HUES48 (cell line): ENCODE results near the gene PPP6R2.
"Not testable (repeated sequence)": the region's sequence is repeated elsewhere in the genome, so short reads cannot be mapped to it uniquely, and the experiment has no call there.

Experiments
- H3K27ac ChIP-seq: one replicate; pipeline ENCODE4 v1.7.0; 2013; ENCODE audit warnings: low read depth, low read length, inconsistent platforms
- H3K27me3 ChIP-seq: 2 replicates; pipeline ENCODE4 v1.6.1; 2013; ENCODE audit warnings: mild to moderate bottlenecking, low read length; ENCODE audit not compliant: control insufficient read depth, insufficient read depth
- H3K36me3 ChIP-seq: 2 replicates; pipeline ENCODE4 v1.6.1; 2013; ENCODE audit warnings: low read length; ENCODE audit not compliant: control insufficient read depth, insufficient read depth
- H3K4me1 ChIP-seq: 2 replicates; pipeline ENCODE4 v1.6.1; 2013; ENCODE audit warnings: mild to moderate bottlenecking, low read length; ENCODE audit not compliant: control insufficient read depth, insufficient read depth
- H3K4me3 ChIP-seq: 2 replicates; pipeline ENCODE4 v1.5.1; 2013; ENCODE audit warnings: mild to moderate bottlenecking, low read depth, low read length
- H3K9ac ChIP-seq: 2 replicates; pipeline ENCODE4 v1.6.1; 2013; ENCODE audit warnings: mild to moderate bottlenecking, low read depth, low read length, moderate library complexity
- H3K9me3 ChIP-seq: 2 replicates; pipeline ENCODE4 v1.6.1; 2013; ENCODE audit warnings: low read length; ENCODE audit not compliant: control insufficient read depth, insufficient read depth

The PPP6R2 gene

DNA sequence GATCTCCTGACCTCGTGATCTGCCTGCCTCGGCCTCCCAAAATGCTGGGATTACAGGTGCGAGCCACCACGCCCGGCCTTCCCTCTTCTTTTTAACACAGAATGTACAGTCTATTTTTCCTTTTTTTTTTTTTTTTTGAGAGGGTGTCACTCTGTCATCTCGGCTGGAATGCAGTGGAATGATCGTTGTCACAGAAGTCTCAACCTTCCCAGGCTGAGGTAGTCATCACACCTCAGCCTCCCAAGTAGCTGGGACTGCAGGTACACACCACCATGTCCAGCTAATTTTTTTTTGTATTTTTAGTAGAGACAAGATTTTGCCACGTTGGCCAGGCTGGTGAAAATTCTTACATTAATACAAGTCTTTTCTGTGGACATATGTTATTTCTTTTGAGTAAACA, 13.1 kb downstream of the PPP6R2 start:
- peaks cover 19% of the 10 kb centered on the region for H3K36me3 ChIP-seq
- no peaks in the 10 kb centered on the region for H3K4me1 ChIP-seq
- no peaks in the 10 kb centered on the region for H3K9me3 ChIP-seq
- no peaks in the 10 kb centered on the region for H3K27me3 ChIP-seq
- H3K27ac ChIP-seq: no peak overlapping the region
- H3K9ac ChIP-seq: no peak overlapping the region
- no peak overlapping the region for H3K4me3 ChIP-seq

DNA sequence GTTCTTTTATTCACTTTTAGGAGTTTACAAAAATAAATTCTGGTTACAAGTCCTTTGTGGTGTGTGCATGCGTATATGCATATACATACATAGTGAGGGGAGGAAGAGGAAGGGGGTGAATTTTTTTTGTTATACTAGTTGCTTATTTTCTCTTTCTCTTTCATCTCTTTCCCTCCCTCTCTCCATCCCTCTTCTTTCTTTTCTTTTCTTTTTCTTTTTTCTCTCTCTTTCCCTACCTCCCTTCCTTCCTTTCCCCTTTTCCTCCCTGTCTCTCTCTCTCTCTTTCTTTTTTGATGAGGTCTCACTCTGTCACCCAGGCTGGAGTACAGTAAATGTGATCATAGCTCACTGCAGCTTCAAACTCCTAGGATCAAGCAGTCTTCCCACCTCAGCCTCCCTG, 14.1 kb downstream of the PPP6R2 start:
- Histone ChIP-seq H3K9ac (no peak overlapping the region), H3K36me3 (peaks cover 14% of the 10 kb centered on the region), H3K4me3 (no peak overlapping the region)

DNA sequence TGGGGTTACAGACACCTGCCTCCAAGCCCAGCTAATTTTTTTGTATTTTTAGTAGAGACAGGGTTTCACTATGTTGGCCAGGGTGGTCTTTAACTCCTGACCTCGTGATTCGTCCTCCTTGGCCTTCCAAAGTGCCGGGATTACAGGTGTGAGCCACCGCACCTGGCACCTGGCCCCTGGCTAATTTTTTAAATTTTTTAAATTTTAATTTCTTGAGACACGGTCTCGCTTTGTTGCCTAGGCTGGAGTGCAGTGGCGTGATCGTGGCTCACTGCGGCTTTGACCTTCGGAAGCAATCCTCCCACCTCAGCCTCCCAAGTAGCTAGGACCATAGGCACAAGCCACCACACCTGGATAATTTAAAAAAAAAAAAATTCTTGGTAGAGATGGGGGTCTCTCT, 14.6 kb downstream of the PPP6R2 start:
- Histone ChIP-seq H3K4me1 (no peaks in the 10 kb centered on the region), H3K27ac (no peak overlapping the region), H3K9me3 (no peaks in the 10 kb centered on the region), H3K9ac (no peak overlapping the region), H3K4me3 (no peak overlapping the region), H3K36me3 (peaks cover 9% of the 10 kb centered on the region), H3K27me3 (no peaks in the 10 kb centered on the region)

More for the DNA sequence above, 14.1 kb downstream of the PPP6R2 start:
- H3K4me1 ChIP-seq: no peaks in the 10 kb centered on the region
- no peaks in the 10 kb centered on the region for H3K9me3 ChIP-seq
- no peaks in the 10 kb centered on the region for H3K27me3 ChIP-seq
- H3K27ac ChIP-seq: no peak overlapping the region

DNA sequence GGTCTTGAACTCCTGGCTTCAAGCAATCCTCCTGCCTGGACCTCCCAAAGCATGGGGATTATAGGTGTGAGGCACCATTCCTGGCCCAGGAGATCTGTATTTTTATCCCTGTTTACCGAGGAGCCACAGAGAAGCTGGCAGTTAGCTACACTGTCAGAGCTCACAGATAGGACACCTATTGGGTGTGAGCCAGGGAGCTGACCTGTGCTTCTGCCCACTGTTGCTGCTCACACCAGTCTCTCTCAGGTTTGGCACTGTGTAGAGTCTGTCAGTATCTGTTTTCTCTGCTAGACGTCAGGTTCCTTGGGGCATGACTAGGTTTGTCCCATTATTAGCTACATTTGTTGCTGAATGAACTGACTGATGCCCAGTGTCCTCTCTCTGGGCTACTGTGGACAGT, 17.5 kb downstream of the PPP6R2 start:
- Histone ChIP-seq H3K4me1 (no peaks in the 10 kb centered on the region), H3K9ac (no peak overlapping the region), H3K4me3 (no peak overlapping the region), H3K27ac (no peak overlapping the region), H3K9me3 (no peaks in the 10 kb centered on the region), H3K36me3 (peaks cover 3% of the 10 kb centered on the region), H3K27me3 (no peaks in the 10 kb centered on the region)

DNA sequence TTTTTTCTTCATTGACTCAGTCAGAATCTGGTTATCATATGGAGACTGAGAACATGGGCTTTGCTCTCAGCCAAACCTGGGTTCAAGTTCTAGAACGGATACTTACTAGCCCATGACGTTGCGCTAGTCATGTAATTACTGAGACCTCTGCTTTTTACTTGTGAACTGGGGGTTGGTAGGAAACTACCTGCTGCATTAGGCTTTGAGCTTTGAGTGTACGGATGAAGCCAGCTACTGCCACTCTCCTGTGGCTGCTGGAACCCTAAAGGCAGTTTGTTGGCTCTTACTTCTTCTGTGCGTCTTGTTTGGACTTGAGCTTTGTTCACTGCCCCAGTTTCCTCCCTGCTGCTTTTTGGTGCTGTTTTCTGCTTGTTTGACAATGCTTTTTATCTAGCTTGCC, 18.1 kb downstream of the PPP6R2 start:
- H3K27me3 ChIP-seq: no peaks in the 10 kb centered on the region
- no peak overlapping the region for H3K9ac ChIP-seq
- no peak overlapping the region for H3K27ac ChIP-seq
- no peaks in the 10 kb centered on the region for H3K9me3 ChIP-seq
- no peak overlapping the region for H3K4me3 ChIP-seq
- no peaks in the 10 kb centered on the region for H3K4me1 ChIP-seq
- H3K36me3 ChIP-seq: peaks cover 3% of the 10 kb centered on the region

DNA sequence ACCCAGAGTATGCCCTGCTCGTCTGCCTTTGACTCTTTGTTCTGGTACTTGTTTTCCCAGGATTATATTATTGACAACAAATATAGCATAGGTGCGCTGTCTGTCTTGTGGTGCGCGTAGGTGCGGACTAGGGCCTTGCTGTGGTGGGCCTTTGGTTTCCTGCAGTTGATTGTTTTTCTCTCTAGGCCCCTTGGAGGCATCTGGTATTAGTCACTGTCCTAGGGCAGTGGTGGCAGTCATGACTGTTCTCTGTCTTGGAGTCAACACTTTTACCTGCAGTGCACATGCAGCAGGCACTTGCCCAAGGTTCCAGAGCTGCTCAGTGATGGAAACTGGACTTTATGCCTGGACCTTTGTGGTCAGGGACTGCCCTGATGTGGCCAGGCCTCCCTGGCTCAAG, 18.6 kb downstream of the PPP6R2 start:
- H3K9me3 ChIP-seq: no peaks in the 10 kb centered on the region
- H3K4me3 ChIP-seq: no peak overlapping the region
- H3K36me3 ChIP-seq: peaks cover 3% of the 10 kb centered on the region
- H3K27ac ChIP-seq: no peak overlapping the region
- no peaks in the 10 kb centered on the region for H3K27me3 ChIP-seq
- H3K4me1 ChIP-seq: no peaks in the 10 kb centered on the region
- no peak overlapping the region for H3K9ac ChIP-seq

DNA sequence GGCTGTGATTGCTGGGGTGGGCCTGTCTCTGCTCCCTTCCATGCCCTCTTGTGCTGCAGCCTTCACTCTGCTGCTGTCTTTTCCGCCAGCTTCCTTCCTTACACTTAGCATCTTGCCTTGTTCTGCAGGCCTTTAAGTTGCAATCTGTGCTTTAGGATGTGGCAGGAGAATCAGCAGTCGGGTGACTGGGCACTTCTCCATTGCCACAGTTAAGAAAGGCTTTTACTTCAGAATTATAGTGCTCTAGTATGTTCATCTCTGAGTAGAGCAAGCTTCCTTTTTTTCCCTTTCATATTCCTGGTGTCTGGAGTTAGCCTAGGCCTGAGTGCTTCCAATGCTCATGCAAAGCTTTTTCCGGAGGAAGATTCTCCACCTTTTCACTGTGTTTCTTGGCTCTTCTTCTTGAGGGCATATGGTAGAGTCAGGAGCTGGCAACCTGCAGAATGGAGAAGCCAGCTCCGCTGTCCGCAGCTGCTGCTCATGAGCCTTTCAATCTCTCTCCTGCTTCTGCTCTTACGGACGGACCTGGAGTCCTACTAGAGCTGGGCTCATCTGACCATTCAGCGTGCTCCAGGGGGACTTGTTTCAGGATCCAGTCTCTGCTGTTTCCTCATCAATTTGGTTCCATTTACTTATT, 20.2 kb downstream of the PPP6R2 start:
- H3K36me3 ChIP-seq: peaks cover 3% of the 10 kb centered on the region
- H3K27ac ChIP-seq: no peak overlapping the region
- no peaks in the 10 kb centered on the region for H3K27me3 ChIP-seq
- no peak overlapping the region for H3K9ac ChIP-seq
- H3K4me3 ChIP-seq: no peak overlapping the region
- H3K9me3 ChIP-seq: no peaks in the 10 kb centered on the region
- H3K4me1 ChIP-seq: no peaks in the 10 kb centered on the region

DNA sequence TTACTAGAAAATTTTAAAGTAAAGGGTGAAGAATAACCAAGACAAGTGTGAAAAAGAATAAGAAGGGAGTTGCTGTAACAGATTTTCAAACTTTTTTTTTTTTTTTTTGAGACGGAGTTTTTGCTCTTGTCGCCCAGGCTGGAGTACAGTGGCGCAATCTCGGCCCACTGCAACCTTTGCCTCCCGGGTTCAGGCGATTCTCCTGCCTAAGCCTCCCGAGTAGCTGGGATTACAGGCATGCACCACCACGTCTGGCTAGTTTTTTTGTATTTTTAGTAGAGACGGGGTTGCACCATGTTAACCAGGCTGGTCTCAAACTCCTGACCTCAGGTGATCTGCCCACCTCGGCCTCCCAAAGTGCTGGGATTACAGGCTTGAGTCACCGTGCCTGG, 20.7 kb downstream of the PPP6R2 start:
- H3K4me3 ChIP-seq, H3K36me3 ChIP-seq, H3K4me1 ChIP-seq, H3K9ac ChIP-seq, H3K9me3 ChIP-seq, H3K27me3 ChIP-seq, H3K27ac ChIP-seq: not testable (repeated sequence)

DNA sequence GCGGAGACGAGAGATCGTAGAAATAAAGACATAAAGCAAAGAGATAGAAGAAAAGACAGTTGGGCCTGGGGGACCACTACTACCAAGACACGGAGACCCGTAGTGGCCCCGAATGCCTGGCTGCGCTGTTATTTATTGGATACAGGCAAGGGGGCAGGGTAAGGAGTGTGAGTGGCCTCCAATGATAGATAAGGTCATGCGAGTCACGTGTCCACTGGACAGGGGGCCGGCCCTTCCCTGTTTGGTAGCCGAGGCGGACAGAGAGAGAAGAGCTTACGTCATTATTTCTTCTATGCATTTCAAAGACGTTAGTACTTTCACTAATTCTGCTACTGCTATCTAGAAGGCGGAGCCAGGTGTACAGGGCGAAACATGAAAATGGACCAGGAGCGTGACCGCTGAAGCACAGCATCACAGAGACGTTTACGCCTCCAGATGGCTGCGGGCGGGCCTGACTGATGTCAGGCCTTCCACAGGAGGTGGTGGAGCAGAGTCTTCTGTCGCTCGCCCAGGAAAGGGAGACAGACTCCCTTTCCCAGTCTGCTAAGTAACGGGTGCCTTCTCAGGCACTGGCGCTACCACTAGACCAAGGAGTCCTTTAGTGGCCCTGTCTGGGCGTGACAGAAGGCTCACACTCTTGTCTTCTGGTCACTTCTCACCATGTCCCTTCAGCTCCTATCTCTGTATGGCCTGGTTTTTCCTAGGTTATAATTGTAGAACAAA, 24.8 kb downstream of the PPP6R2 start:
- Histone ChIP-seq H3K27me3 (no peaks in the 10 kb centered on the region), H3K9ac (no peak overlapping the region), H3K27ac (no peak overlapping the region), H3K9me3 (no peaks in the 10 kb centered on the region), H3K4me3 (no peak overlapping the region), H3K4me1 (no peaks in the 10 kb centered on the region), H3K36me3 (peaks cover 7% of the 10 kb centered on the region; the same call in 1 of the 2 replicates)

DNA sequence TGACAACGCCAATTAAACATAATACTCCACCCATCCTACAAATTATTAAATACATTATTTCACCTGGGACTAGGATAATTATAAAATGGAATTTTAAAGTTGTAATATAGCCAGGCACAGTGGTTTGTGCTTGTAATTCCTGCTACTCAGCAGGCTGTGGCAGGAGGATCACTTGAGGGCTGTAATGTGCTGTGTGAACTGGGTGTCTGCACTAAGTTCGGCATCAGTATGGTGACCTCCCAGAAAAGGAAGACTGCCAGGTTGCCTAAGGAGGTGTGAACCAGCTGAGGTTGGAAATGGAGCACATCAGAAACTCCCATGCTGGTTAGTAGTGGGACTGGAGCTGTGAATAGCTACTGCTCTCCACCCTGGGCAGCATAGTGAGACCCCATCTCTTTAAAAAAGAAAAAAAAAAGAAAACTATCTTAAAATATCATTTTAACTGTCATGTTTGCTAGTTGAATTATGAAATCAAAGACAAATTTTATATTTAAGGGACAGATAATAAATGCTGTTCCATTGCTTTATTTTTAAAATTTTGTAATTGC, 28.0 kb downstream of the PPP6R2 start:
- Histone ChIP-seq H3K36me3 (peaks cover 32% of the 10 kb centered on the region), H3K9ac (no peak overlapping the region), H3K4me1 (no peaks in the 10 kb centered on the region), H3K27me3 (no peaks in the 10 kb centered on the region), H3K4me3 (no peak overlapping the region), H3K27ac (no peak overlapping the region), H3K9me3 (no peaks in the 10 kb centered on the region)

DNA sequence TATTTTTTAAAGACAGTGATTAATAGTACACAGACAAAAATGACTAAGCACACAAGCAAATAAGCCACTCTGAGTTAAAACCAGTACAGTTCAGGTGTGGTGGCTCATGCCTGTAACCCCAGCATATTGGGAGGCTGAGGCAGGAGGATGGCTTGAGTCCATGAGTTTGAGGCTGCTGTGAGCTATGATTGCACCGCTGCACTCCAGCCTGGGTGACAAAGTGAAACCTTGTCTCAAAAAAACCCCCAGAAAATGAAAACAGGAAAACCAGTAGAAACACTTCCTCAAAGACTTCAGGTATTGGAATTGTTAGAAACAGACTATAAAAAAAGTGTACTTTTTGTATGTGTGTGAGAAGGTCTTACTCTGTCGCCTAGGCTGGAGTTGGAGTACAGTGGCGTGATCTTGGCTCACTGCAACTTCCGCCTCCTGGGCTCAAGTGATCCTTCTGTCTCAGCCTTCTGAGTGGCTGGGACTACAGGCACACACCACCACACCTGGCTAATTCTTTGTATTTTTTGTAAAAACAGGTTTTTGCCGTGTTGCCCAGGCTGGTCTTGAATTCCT, 33.0 kb downstream of the PPP6R2 start:
- Histone ChIP-seq H3K36me3 (peaks cover 46% of the 10 kb centered on the region), H3K27ac (no peak overlapping the region), H3K4me3 (no peak overlapping the region), H3K9ac (no peak overlapping the region), H3K4me1 (no peaks in the 10 kb centered on the region), H3K27me3 (no peaks in the 10 kb centered on the region), H3K9me3 (no peaks in the 10 kb centered on the region)
